HepG2 (cell line): ENCODE measurements around the gene TLK1. TPM values are rescaled to one million over a fixed set of nuclear protein-coding genes. Genes with fewer than 3 reads are reported as not detected.

Experiments
- FOSL2 ChIP-seq: sonication (generic); formaldehyde crosslinking; IDR thresholded peaks from 2 replicates; pipeline ENCODE4 v1.4.0; 2020; ENCODE audit warnings: missing genetic modification reagents
- HNRNPUL1 ChIP-seq: fragments of 200-400 bp; formaldehyde crosslinking; IDR thresholded peaks from 2 replicates; pipeline ENCODE4 v1.6.1; 2017; ENCODE audit warnings: low read depth, mild to moderate bottlenecking, low read length, moderate library complexity
- KLF9 ChIP-seq: IDR thresholded peaks from 2 replicates; pipeline ENCODE4 v1.6.1; 2016; ENCODE audit warnings: low read depth
- MAFF ChIP-seq: IDR thresholded peaks from 2 replicates; pipeline ENCODE4 v1.6.1; 2011; ENCODE audit warnings: low read depth, low read length, improper control_type of control experiment
- SOX5 ChIP-seq: IDR thresholded peaks from 2 replicates; pipeline ENCODE4 v1.6.1; 2016; ENCODE audit warnings: borderline replicate concordance
- TBX3 ChIP-seq: fragments of 450-650 bp; IDR thresholded peaks from 2 replicates; pipeline ENCODE4 v1.6.1; 2017; ENCODE audit warnings: antibody characterized with exemption, mild to moderate bottlenecking, inconsistent platforms, borderline replicate concordance
- ZFP36L2 ChIP-seq: sonication (generic); formaldehyde crosslinking; IDR thresholded peaks from 2 replicates; pipeline ENCODE4 v1.4.0; 2020; ENCODE audit warnings: missing genetic modification reagents
- ZNF350 ChIP-seq: sonication (generic); formaldehyde crosslinking; IDR thresholded peaks from 2 replicates; pipeline ENCODE4 v1.4.0; 2020; ENCODE audit warnings: mild to moderate bottlenecking, low read depth, missing genetic modification reagents, borderline replicate concordance
- ZNF430 ChIP-seq: sonication (generic); formaldehyde crosslinking; IDR thresholded peaks from 2 replicates; pipeline ENCODE4 v1.9.0; 2021; ENCODE audit warnings: mild to moderate bottlenecking, missing genetic modification reagents
- ZNF496 ChIP-seq: sonication (generic); formaldehyde crosslinking; IDR thresholded peaks from 2 replicates; pipeline ENCODE4 v1.8.1; 2023; ENCODE audit warnings: mild to moderate bottlenecking, moderate library complexity, missing genetic modification reagents; ENCODE audit not compliant: insufficient replicate concordance
- ZNF558 ChIP-seq: sonication (generic); formaldehyde crosslinking; IDR thresholded peaks from 2 replicates; pipeline ENCODE4 v1.9.0; 2022; ENCODE audit warnings: mild to moderate bottlenecking, missing genetic modification reagents, borderline replicate concordance
- ZNF652 ChIP-seq: IDR thresholded peaks from 2 replicates; pipeline ENCODE4 v1.6.1; 2016; ENCODE audit warnings: low read depth, borderline replicate concordance
- polyA plus RNA-seq, 8 experiments: library from polyadenylated mRNA; depleted of rRNA in 3 of 8; stranded (reverse) in 7 of 8; unstranded in 1 of 8; fragments of >200 nt; fragmentation: Illumina TruSeq in 4 of 8; extraction: Trizol in 4 of 8; gene quantifications; 2 replicates each; pipeline versions ENCODE4 v1.2.1 to v1.2.3, GENCODE V29; 2011 to 2016; ENCODE audit warnings: low read depth in 4 of 8, missing spikeins in 1 of 8, mixed read lengths in 1 of 8; ENCODE audit not compliant: insufficient read depth in 1 of 8
- total RNA-seq, 5 experiments: library from RNA; depleted of rRNA; stranded (reverse); fragments of >200 nt; fragmentation: Illumina TruSeq; extraction: Trizol; gene quantifications; 2 replicates each; pipeline ENCODE4 v1.2.3, GENCODE V29; 2016; ENCODE audit warnings: low read depth in 1 of 5
- TF ChIP-seq, protein P1 (sequence below): IDR thresholded peaks from 2 replicates; pipeline ENCODE4 v1.6.1; 2016; ENCODE audit warnings: low read depth, control low read depth
- TF ChIP-seq, protein P2 (sequence below): sonication (generic); formaldehyde crosslinking; IDR thresholded peaks from 2 replicates; pipeline ENCODE4 v1.4.0; 2020; ENCODE audit warnings: missing genetic modification reagents
- TF ChIP-seq, protein P3 (sequence below): IDR thresholded peaks from 2 replicates; pipeline ENCODE4 v1.4.0; 2020; ENCODE audit warnings: mild to moderate bottlenecking, missing genetic modification reagents
- TF ChIP-seq, protein P4 (sequence below): IDR thresholded peaks from 2 replicates; pipeline ENCODE4 v1.6.1; 2016; ENCODE audit warnings: low read depth, missing genetic modification reagents, missing compliant biosample characterization

The TLK1 gene
- total and polyA plus RNA-seq, 2 of the 13 experiments (the other 11 are each of a cell fraction or from before 2014, with no cell fraction given), result 16.8 to 28.7 TPM

DNA sequence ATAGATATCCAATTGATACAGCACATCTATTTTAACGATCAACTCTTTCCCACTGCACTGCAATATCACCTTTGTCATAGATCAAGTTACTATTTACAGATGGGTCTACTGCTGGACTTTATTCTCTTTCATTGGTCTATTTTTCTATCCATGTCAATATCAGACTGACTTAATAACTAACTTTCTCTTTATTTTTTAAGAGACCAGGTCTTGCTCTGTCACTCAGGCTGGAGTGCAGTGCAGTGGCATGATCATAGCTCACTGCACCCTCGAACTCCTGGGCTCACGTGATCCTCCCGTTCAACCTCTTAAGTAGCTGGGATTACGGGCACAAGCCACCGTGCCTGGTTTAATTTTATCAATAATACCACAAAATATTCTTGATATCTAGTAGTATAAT is 71.2 kb downstream of the TLK1 start (continued):
- no peak for TF ChIP-seq TBX3
- TF ChIP-seq ZFP36L2 (CRISPR knock-in tag), result no peak
- TF ChIP-seq SOX5 (CRISPR knock-in tag), result peak; percentile 53; the same call in 1 of the 2 replicates
- TF ChIP-seq, protein P1, sequence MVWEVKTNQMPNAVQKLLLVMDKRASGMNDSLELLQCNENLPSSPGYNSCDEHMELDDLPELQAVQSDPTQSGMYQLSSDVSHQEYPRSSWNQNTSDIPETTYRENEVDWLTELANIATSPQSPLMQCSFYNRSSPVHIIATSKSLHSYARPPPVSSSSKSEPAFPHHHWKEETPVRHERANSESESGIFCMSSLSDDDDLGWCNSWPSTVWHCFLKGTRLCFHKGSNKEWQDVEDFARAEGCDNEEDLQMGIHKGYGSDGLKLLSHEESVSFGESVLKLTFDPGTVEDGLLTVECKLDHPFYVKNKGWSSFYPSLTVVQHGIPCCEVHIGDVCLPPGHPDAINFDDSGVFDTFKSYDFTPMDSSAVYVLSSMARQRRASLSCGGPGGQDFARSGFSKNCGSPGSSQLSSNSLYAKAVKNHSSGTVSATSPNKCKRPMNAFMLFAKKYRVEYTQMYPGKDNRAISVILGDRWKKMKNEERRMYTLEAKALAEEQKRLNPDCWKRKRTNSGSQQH, result no peak
- TF ChIP-seq ZNF558 (CRISPR knock-in tag), result no peak
- no peak for TF ChIP-seq ZNF350 (CRISPR knock-in tag)
- no peak for TF ChIP-seq MAFF
- TF ChIP-seq FOSL2 (CRISPR knock-in tag), result no peak
- TF ChIP-seq, protein P2, sequence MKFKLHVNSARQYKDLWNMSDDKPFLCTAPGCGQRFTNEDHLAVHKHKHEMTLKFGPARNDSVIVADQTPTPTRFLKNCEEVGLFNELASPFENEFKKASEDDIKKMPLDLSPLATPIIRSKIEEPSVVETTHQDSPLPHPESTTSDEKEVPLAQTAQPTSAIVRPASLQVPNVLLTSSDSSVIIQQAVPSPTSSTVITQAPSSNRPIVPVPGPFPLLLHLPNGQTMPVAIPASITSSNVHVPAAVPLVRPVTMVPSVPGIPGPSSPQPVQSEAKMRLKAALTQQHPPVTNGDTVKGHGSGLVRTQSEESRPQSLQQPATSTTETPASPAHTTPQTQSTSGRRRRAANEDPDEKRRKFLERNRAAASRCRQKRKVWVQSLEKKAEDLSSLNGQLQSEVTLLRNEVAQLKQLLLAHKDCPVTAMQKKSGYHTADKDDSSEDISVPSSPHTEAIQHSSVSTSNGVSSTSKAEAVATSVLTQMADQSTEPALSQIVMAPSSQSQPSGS (CRISPR knock-in tag), result no peak
- TF ChIP-seq, protein P3, sequence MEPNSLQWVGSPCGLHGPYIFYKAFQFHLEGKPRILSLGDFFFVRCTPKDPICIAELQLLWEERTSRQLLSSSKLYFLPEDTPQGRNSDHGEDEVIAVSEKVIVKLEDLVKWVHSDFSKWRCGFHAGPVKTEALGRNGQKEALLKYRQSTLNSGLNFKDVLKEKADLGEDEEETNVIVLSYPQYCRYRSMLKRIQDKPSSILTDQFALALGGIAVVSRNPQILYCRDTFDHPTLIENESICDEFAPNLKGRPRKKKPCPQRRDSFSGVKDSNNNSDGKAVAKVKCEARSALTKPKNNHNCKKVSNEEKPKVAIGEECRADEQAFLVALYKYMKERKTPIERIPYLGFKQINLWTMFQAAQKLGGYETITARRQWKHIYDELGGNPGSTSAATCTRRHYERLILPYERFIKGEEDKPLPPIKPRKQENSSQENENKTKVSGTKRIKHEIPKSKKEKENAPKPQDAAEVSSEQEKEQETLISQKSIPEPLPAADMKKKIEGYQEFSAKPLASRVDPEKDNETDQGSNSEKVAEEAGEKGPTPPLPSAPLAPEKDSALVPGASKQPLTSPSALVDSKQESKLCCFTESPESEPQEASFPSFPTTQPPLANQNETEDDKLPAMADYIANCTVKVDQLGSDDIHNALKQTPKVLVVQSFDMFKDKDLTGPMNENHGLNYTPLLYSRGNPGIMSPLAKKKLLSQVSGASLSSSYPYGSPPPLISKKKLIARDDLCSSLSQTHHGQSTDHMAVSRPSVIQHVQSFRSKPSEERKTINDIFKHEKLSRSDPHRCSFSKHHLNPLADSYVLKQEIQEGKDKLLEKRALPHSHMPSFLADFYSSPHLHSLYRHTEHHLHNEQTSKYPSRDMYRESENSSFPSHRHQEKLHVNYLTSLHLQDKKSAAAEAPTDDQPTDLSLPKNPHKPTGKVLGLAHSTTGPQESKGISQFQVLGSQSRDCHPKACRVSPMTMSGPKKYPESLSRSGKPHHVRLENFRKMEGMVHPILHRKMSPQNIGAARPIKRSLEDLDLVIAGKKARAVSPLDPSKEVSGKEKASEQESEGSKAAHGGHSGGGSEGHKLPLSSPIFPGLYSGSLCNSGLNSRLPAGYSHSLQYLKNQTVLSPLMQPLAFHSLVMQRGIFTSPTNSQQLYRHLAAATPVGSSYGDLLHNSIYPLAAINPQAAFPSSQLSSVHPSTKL (CRISPR knock-in tag), result peak; percentile 56; the same call in 1 of the 2 replicates
- TF ChIP-seq, protein P4, sequence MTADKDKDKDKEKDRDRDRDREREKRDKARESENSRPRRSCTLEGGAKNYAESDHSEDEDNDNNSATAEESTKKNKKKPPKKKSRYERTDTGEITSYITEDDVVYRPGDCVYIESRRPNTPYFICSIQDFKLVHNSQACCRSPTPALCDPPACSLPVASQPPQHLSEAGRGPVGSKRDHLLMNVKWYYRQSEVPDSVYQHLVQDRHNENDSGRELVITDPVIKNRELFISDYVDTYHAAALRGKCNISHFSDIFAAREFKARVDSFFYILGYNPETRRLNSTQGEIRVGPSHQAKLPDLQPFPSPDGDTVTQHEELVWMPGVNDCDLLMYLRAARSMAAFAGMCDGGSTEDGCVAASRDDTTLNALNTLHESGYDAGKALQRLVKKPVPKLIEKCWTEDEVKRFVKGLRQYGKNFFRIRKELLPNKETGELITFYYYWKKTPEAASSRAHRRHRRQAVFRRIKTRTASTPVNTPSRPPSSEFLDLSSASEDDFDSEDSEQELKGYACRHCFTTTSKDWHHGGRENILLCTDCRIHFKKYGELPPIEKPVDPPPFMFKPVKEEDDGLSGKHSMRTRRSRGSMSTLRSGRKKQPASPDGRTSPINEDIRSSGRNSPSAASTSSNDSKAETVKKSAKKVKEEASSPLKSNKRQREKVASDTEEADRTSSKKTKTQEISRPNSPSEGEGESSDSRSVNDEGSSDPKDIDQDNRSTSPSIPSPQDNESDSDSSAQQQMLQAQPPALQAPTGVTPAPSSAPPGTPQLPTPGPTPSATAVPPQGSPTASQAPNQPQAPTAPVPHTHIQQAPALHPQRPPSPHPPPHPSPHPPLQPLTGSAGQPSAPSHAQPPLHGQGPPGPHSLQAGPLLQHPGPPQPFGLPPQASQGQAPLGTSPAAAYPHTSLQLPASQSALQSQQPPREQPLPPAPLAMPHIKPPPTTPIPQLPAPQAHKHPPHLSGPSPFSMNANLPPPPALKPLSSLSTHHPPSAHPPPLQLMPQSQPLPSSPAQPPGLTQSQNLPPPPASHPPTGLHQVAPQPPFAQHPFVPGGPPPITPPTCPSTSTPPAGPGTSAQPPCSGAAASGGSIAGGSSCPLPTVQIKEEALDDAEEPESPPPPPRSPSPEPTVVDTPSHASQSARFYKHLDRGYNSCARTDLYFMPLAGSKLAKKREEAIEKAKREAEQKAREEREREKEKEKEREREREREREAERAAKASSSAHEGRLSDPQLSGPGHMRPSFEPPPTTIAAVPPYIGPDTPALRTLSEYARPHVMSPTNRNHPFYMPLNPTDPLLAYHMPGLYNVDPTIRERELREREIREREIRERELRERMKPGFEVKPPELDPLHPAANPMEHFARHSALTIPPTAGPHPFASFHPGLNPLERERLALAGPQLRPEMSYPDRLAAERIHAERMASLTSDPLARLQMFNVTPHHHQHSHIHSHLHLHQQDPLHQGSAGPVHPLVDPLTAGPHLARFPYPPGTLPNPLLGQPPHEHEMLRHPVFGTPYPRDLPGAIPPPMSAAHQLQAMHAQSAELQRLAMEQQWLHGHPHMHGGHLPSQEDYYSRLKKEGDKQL, result no peak
- TF ChIP-seq KLF9, result no peak
- no peak for TF ChIP-seq ZNF652 (CRISPR knock-in tag)
- TF ChIP-seq HNRNPUL1, result no peak
- no peak for TF ChIP-seq ZNF430 (CRISPR knock-in tag)
- no peak for TF ChIP-seq ZNF496 (CRISPR knock-in tag)
